Activated CD8-positive, alpha-beta memory T cell treated with anti-CD3 and anti-CD28 coated beads, Interleukin-2, amount 50 U/mL, for 24 hours (primary cell): ENCODE measurements around the gene AATF.

ENCODE experiments used
- DNase-seq: peaks from one replicate; pipeline ENCODE4 v3.0.0-alpha.2; 2020; ENCODE audit errors: extremely low read depth

AATF gene

DNA sequence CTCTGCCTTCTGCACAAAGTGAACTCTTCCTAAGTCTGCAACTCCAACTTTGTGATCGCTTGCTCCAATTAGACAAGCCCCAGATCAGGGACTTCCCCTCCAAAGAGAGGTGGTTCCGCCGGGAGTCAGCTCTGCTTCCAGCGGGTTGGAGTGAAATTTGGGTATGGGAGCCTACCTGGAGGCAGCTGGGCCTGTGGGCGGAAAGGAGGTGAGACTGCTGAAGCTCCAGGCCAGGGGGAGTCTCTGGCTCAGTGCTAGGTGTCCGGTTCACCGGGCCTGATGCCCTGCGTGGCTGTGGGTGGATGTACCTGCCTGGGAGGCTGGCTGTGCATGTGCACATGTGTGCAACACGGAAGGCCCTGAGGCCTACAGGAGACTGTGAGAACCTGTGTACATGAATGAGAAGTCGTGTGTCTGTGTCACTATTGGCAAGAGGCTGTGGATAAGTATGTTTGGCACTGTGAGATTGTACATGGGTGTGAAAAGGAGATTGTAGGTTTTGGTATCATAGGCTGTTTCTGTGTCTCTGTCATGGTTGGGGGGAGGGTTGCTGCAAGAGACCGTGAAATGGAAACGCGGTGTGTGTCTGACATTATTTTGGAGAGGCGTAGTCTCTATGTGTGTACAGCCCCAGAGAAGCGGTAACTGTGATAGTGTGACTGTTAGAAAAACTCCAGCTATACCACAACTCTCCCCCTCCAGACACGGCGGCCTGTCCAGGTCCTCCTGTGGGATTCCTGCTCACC, 7.3 kb upstream of the AATF start:
- no peak for DNase-seq

DNA sequence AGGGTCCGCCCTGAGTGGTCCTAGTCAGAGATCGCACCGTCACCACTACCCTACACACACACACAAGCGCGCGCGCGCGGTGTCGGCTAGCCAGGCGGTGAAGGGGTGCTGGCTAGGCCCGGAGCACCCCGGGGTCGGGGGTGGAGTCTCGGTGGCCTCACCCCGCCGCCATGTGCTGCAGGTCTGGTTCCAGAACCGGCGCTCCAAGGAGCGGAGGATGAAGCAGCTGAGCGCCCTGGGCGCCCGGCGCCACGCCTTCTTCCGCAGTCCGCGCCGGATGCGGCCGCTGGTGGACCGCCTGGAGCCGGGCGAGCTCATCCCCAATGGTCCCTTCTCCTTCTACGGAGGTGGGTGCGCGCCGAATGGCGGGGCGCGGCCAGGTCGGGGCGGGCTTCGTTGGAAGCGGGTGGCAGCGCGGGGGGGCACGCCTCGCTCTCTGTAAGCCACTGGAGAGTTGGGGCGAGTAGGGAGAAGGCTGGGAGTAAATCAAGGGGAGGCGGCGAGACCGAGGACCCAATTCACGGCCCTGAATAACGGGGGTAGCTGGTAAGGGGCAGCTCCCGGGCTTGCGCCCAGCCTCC, 6.6 kb upstream of the AATF start:
- no peak for DNase-seq

DNA sequence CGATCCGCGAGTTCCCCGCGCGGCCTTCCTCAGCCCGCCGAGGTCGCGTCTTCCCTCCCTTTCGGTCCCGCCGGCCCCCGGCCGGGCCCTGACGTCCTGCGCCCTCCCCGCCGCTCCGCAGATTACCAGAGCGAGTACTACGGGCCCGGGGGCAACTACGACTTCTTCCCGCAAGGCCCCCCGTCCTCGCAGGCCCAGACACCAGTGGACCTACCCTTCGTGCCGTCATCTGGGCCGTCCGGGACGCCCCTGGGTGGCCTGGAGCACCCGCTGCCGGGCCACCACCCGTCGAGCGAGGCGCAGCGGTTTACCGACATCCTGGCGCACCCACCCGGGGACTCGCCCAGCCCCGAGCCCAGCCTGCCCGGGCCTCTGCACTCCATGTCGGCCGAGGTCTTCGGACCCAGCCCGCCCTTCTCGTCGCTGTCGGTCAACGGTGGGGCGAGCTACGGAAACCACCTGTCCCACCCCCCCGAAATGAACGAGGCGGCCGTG, 6.1 kb upstream of the AATF start:
- DNase-seq, result no peak

DNA sequence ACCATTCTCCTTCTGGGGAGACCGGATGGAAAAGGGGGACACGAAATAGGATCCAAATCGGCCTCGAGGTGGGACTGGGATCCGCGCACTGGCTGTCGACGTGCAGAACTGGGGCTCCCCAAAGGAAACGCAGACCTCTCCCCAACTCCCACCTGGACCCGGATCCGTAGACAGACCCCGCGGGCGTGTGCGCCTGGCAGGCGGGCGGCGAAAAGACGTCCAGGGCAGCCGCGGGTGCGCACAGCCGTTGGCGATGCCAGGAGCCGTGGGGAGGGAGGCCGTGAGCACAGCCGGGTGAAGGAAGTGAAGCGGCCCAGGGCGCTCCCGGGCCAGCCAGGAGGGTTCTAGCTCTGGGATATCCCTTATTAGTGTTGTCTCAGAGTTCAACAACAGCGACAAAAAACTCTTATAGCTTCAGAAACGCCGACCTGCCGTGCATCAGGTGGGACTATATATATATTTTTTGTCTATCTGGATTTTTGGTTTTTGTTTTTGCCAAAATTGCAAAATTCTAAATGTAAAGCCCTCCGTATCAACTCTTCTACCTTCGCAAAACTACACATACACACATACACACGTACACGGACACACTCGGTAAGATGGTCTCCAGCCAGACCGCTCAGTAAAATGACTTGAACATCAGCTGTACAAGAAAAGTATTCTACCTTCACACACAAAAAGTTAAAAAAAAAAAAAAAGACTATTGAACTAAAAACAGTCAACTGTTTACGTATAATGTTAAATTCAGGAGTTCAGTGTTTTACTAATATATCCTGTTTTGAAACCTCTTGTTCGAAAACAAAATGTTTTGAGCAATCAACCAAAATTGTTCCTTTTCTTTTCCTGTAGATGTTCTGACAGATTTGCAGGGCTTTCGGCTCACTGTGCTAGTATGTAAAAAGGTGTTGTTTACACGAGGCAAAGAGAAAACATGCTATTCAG, 5.2 kb upstream of the AATF start:
- DNase-seq, result no peak

DNA sequence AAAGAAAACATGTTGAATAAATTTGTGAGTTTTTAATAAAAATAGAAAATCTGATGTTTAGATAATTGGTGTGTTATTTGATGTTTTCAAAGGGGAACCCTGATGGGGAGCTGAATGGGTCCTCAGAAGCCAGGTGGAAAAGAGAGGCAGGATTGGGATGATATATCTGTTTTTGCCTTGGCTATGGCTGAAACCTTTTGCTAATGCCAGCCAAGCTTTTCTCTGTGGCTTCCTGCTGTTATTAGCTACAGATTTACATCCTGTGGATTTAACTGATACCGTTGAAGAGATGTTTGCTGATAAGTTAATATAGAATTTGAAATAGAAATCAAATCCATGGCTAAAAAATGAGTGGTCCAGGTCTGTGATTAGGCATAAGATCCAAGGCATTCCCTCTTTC, 4.2 kb upstream of the AATF start:
- no peak for DNase-seq

DNA sequence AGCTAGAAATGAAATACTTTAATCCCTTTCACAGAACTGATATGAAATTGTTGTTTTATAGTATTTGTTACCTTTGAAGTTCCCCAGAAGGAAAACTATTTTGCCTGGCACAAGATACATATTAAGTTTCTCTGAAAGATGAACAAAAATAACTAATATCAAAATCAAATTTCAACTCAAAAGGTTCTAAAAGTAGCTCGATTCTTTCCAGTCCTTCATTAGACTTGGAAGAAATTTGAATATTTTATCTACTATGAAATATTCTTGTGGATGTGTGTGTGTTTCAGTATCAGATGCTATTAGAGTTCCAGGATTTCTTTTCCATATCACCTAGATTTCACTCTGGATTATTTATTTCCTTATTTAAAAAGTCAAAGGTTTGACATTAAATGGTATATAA, 3.6 kb upstream of the AATF start:
- no peak for DNase-seq

DNA sequence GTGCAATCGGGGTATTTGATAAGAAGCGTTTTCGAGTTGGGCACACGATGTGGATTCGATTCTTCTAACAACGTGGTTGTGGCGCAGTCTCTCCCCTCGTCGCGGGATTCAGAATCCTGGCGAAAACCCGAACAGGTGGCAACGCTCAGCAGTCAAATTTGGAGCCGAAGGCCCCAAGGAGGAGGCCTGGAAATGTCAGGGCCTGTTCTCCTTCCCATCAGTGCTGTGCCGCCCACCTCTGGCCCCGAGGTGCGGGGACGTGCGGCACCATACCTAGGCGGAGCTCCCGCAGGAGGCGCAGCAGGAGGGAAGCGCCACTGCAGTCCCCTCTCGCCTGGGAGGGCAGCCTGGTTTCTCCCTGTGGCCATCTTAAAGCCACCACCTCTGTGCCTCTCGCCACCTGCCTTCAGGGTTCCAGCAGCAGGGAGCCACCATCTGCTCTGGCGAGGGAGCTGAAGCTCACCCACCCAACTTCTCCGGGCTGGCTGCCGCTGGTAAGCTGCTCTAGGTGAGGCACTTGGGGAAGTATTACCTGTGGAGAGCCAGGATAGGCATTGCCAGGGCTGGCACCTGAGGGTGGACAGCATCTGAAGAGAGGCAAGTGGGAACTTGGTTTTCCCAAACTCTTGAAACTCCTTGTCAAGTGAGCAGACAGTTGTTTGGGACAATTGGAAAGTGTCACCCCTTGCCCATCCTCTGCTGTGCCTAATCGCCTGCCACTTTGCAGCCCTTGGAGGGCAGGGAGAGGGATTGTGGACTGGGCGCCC, 2.6 kb upstream of the AATF start:
- DNase-seq, result no peak

DNA sequence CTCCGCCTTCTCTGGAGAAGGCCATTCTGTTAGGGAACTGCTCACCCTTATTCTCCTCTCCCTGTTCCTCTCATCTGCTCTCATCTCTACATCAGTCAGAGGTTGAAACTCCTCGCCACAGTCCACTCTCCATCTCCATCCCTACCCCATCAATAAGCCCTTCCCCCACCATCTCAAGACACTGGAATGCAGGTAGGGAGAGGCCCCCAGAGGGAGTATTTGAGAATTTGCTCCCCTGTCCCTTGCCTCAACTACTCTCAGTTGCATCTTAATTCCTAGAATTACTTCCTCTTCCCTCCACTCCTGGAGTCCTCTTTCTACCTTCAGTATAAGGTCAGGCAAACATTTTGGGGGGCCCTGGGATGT, 2.0 kb upstream of the AATF start:
- DNase-seq, result no peak

DNA sequence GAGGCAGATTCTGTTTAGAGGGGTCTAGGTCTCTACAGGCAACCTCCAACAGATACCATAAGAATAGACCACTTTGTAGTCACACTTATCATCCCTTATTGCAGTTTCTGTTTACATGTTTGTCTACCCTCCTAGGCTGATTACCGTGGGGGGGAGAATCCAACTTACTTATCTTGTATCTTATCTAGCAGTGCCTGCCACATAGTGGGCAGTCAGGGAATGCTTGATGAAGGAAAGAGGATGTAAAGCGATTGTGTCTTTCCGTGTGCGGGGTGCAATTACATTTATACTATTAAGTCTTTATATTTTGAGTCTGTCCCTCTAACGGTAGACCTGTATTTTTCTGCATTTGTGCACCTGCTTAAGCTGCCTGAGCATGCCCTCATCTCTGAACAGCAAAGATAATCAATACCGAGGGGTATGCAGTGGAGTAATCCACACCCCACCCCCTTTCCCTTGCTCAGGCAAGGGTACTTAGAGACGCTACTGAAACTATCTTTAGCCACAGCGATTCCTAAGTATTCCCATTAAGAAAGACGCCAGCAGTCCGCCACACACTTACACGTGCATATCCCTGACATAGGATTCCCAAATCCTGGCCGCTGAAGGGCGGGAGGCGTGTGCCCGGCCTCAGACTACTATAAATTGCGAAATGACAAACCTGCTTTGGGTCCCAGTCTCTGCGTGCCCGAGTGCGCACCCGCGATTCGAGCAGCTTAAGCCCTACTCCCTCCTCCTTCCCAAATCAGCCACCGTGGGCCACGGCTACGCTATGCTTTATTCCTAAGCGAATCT, 635 bp upstream of the AATF start:
- no peak for DNase-seq

DNA sequence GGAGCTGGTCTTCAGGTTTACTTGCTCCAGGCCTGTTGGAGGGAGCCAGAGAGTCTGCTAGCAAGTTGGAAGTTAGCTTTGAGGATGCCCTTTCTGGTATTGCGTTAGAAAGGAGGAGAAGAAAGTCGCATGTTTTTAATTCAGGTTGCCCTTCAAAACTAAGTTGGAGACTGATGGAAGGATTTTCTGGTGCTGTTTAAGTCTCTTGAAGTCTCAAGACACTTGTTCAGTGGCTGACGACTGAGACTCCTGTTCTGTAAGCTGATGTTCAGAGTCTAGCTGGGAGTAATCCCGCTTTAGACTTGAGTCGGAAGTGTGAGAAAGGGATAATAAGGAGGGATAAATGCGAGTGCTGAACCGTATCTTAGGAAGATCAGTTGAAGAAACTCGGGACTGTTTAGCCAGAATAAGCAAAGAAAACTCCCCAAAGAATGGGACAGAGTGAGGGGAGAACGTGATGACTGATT, 740 bp downstream of the AATF start:
- no peak for DNase-seq

DNA sequence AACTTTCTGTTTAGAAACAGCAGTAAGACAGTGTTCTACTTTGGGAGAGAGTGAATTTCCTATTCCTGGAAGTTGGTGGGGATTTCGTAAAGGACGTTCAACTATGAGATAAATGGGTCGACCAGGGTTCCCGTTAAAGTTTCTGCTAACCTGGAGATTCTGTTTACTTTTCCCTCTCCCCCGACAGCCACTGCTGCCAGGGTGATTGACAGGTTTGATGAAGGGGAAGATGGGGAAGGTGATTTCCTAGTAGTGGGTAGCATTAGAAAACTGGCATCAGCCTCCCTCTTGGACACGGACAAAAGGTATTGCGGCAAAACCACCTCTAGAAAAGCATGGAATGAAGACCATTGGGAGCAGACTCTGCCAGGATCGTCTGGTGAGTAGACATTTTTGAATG, 1.3 kb downstream of the AATF start:
- DNase-seq, result no peak

DNA sequence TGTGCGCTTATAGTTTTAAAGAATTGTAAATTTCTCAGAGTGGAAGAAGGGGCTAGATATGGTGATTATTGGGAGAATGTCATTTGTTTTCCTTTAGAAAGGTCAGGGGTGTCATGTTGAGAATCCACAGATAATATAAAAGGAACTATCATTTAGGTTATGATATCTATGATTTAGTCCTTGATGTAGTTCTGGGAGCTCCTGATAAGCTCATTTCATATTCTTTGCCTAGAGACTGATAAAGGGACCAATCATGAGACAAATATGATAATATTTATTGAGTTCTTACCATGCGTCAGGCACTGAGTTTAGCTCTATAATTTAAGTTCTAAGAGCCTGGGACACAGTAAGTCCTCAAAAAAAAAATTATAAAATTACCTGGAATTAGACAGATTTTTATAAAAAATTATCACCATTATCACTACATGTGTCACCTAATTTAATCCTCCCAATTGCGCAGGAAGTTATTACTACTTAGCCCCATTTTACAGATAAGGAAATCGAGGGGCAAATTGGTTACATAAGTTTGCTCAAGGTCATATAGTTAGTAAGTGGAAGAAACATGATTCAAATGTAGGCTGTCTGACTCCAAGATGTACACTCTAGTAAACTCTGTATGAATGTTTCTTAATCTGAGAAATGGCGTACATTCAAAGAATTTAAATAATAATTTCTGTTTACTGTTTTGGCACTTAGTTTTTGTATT, 2.5 kb downstream of the AATF start:
- DNase-seq, result no peak

DNA sequence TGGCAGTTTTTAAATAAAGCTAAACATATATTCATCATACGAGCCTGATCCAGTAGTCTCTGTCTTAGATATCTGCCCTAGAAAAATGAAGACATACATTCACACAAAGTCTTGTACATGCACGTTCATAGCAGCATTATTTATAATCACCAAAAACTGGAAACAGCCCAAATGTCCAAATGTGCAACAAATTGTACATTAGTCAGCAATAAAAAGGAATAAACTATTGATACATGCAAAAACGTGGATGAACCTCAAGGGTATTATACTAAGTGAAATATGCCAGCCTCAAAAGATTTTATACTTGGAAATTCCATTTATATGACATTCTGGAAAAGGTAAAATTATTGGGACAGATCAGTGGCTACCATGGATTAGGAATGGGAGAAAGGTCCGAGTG, 22.8 kb downstream of the AATF start:
- DNase-seq, result no peak

DNA sequence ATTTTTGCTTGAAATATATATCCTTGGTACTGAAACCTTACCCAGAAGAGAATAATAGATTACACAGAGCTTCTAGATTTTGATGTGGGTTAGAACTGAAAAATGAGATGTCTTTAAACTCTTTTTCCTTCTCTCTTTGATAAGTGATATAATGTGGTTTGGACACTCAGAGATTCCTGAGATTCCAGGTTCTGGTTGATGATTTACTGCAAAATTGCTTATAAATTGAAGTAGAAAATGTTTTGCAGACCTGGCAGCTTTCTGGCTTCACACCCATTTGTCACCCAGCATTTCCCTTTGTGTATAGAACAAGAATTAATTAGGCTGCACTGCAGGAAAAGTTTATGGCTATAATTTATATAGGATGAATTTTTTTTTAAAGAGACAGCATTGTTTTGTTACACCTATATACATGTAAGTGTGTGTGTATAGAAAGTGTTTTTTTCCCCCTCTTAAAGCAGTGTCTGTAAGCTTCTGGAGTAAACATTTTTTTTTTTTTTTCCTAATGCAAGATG, 23.5 kb downstream of the AATF start:
- no peak for DNase-seq

DNA sequence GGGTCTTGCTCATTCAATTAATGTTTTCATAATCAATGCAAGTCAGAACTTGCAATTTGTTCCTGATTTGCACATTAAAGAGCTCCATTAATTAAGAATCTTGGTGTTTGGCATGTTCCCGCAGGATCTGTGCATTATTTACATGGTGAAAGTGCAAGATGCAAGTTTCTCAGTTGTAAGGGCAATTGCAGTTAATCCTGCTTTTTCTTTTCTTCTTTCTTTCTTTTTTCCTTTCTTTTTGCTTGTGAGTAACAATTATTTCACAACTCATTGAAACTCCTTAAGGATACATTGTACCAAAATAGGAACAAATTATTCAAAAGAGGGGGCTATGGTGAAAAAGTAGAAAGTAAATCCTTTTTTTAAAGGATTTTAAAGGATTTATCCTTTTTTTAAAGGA, 24.2 kb downstream of the AATF start:
- DNase-seq, result no peak

DNA sequence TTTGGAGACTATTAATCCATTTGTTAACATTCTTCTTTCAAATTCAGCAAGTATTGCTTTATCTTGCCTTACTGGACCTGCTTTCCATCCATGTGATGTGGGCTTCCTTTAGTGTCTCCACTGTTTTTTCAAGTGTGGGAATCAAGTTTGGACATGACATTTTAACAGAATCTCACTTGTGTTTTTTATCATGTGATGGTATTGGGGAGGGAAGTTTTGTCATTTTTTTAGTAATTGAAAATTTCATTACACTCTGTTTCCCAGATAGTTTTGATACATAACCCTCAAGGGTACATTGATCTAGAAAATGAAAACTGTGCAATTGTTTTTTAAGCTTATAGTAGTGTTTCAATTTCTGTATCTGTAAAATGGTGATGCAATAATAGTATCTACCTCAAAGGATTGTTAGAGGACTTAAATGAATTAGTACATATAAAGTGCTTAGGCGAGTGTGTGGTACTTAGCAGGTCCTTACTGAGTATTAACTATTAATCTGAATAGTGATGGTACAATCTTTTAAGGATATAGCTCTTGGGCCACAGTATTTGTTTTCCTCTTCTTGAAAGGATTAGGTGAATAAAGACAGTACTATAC, 27.3 kb downstream of the AATF start:
- DNase-seq, result no peak

DNA sequence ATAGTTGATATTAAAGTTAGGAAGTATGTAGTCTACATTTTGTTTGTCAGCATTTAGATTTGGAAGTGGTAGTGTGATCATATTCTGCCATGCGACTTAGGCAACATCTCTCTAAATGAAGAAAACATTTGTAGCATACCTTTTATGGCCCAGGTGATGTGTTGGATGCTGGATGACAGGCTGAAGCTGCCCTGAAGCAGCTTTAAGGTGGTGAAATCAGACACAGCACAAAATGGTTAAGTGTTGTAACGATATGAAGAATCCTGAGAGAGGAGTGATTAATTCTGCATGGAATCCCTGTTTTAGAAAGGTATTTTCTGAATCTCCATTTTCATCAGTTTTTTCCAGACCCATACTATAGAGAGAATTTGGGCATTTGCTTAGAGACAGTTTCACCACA, 28.3 kb downstream of the AATF start:
- DNase-seq, result no peak

DNA sequence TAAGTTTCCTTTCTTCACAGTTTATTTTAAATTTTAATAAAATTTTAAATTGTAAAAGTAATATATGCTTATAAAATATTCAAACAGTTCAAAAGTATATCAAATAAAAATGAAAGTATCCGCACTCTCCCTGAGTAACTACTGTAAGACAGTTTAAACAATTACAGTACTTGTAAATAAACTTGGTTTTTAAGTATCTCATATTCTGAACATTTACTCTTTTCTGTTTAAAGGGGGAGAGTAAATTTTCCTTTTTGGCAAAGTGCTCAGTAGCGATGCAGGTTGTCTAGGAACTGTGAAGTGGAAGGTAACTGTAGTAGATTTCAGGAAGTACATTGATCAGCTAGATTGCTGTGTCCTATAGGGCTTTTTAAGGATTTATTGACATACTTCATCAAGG, 28.8 kb downstream of the AATF start:
- no peak for DNase-seq

DNA sequence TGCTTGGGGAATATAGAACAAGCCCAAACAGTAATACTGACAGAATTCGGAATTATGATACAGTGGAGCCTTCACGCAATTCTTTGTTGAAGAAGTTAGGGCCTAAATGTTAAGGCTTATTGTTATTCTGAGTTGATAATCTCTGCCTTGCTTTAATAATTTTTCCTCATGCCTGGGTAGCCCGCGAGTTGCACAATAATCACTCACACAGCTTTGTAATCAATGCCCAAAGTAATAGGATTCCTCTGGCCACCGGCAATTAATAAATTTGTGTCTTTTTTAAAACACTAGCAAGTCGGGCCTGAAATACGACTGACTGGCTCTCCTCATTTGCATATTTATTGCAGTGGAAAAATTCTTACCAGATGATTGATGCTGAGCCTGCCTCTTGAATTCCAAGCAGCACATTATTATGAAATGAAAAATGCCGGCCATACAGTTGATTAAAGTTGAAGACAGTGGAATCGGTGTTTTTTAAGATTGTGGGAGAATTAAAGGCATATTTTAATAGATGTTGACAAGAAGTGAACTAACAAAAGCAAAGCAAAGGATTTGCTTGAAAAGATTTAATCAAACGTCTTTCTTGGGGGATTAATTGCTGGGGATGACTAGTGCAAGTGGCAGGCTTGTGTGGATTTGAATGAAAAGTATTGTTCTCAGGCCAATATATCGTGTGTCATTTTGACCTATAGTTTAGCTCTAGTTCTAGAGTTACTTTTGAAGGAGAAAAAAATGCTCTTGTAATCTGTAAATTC, 30.2 kb downstream of the AATF start:
- DNase-seq, result no peak
